GM08714 (cell line): Measurements from ENCODE around the gene GAD1.

Source experiments
- H3K4me3 ChIP-seq: fragments of 200-500 bp; sonication (Bioruptor generic); 2 replicates; pipeline ENCODE4 v1.5.1; 2014; ENCODE audit warnings: mild to moderate bottlenecking, low read length, inconsistent platforms
- ZNF274 ChIP-seq: IDR thresholded peaks from 2 replicates; pipeline ENCODE4 v1.6.1; 2012; ENCODE audit warnings: mild to moderate bottlenecking, low read depth, low read length

The GAD1 gene

DNA sequence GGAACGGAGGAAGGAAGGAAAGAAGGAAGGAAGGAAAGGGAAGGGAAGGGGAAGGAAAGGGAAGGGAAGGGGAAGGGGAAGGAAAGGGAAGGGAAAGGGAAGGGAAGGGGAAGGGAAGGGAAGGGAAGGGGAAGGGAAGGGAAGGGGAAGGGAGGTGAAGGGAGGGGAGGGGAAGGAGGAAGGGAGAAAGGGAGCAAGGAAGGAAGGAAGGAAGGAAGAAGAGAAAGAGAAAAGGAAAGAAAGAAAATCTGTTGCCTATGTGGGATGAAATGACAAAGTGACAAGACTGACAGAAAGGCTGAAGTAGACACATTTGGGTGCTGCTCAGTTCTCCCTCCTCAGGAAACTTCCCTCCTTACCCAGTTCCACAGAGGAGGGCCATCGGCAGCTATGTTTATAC is 66.1 kb downstream of the GAD1 start:
- H3K4me3 ChIP-seq: no peak overlapping the region
- no peak for TF ChIP-seq ZNF274

DNA sequence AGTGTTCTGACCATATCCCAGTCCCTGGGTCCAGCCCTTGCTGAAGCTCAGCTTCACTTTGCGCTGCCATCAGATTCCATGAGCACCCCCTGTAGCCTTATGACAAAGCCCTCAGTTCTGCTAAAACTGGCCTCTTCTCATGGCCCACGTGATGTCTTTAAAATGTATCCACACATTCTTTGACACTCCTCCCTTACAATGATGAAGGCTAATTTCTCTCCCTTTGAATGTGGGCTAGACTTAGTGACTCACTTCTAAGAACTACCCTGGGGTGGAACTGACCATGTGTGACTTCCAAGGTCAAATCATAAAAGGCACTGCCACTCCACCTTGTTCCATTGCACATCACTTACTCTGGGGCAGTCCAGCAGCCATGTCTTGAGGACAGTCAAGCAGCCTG is 67.0 kb downstream of the GAD1 start:
- no peak for TF ChIP-seq ZNF274
- H3K4me3 ChIP-seq: no peak overlapping the region

DNA sequence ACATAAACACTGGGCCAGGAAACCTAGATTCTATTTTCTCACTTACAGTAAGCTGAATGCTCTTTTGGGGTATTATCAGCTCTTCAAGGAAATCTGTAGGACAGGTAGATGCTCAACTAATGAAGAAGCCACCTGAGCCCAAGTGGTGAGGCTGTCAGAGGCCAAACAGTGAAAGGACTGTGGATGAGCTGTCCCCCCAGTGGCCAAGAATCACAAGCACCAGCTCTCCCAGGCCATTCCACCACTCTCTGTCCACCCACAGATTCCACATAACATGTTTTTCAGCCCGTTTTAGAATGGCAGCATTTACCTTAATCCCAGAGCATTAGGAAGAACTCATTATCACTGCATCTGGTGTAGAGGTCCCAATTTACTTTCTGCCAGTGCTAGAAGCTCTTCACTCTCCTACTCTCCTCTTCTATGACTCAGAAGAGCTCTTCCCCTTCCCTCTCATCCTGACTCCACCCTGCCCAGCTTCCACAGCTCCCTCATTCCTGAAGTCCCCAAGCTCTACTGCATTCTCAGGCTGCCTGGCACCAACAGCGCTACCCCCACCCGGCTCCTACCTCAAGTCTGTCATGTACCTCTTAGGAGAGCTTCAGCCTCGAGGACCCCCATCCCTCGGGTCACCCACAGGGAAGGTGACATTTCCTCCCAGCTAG is 68.6 kb downstream of the GAD1 start:
- no peak for TF ChIP-seq ZNF274
- no peak overlapping the region for H3K4me3 ChIP-seq

DNA sequence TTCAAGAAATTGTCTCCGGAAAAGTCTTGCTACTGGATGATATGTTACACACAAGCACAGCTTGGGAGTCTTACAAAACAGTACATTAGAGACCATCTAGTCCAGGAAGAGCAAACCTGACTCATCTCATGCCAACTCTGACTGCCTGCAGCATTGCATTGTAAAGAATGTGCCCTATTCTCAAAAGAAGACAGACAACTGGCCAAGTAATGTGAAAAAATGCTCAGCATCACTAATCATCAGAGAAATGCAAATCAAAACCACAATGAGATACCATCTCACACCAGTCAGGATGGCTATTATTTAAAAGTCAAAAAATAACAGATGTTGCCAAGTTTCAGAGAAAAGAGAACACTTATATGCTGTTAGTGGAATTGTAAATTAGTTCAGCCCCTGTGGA is 69.7 kb downstream of the GAD1 start:
- TF ChIP-seq ZNF274: no peak
- H3K4me3 ChIP-seq: no peak overlapping the region

DNA sequence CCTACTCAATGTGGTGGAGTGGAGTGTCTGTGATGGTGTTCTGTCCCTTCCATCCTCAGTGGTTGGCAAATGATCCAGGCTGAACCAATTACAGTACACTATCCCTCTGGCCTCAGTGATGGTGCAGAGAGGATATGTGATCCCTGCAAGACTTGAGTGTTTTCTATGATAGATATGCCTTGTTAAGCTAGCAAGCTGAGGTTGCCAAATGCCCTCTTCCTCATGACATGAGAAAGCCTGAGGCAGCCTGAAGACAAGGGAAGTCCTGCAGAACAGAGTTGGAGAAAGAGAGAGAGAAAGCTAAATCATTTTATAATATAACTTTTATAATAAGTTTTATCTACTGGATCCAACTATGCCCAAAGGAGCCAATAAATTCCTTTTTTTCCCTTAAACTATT is 70.8 kb downstream of the GAD1 start:
- H3K4me3 ChIP-seq: no peak overlapping the region
- no peak for TF ChIP-seq ZNF274

DNA sequence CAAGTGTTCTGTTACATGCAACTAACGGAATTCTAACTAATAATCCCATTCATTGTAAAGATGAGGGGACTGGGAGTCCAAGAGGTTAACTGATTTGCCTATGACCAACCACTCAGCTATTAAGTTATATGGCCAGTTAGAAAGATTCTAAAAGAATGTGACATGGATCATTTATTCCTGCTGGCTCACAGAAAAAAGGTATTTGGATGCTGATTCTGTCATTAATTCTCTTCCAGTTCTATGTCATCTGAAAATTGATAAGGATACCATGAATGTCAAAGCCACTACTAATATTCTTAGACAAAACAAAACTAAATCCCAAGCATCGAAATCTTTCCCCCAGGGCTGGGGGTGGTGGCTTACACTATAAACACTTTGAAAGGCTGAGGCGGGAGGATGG is 71.2 kb downstream of the GAD1 start:
- no peak for TF ChIP-seq ZNF274
- H3K4me3 ChIP-seq: no peak overlapping the region

DNA sequence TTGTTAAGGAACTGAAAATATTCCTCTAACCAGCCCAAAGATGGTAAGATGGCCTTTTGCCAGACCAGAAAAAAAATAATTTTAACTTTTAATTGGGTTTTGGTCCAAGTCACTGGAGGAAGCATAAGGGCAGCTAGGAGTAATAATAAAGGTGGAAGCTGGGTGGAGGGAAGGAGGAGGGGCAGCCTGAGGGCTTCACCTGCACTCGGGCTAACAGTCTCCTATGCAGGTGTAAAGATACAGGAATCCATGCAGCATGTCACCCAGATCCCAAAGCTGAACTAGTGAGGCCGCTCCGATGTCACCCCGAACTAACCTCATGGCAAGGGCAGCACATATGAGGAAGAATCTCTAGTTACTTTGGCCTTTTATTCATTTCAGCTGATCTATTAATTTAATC is 75.2 kb downstream of the GAD1 start:
- TF ChIP-seq ZNF274: no peak

DNA sequence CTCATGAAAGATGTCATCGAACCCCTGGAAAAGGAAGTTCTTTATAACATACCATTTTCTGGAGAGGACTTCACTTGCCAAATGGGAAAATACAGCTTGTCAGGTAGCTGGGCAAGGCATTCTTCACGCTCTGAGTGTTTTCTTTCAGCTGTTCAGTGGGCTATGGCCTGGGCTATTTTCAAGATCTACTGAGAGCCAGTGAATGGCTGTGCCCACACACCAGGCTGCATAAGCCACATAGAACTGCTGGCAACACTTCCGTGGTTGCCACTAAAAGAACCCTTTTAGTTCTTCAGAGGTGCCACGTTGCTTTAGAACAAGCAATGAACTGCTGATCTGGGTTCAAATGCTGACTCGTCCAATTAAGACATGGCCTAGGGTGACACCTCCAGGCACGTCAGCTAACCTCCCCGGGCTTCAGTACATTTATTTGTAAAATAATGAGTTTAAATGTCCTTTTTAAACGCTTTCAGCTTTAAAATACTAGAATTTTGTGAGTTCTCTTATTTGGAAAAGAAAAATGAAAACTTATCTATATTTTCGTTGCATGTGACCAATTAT is 75.8 kb downstream of the GAD1 start:
- no peak for TF ChIP-seq ZNF274
- no peak overlapping the region for H3K4me3 ChIP-seq

More for the DNA sequence above, 75.2 kb downstream of the GAD1 start:
- H3K4me3 ChIP-seq: no peak overlapping the region

DNA sequence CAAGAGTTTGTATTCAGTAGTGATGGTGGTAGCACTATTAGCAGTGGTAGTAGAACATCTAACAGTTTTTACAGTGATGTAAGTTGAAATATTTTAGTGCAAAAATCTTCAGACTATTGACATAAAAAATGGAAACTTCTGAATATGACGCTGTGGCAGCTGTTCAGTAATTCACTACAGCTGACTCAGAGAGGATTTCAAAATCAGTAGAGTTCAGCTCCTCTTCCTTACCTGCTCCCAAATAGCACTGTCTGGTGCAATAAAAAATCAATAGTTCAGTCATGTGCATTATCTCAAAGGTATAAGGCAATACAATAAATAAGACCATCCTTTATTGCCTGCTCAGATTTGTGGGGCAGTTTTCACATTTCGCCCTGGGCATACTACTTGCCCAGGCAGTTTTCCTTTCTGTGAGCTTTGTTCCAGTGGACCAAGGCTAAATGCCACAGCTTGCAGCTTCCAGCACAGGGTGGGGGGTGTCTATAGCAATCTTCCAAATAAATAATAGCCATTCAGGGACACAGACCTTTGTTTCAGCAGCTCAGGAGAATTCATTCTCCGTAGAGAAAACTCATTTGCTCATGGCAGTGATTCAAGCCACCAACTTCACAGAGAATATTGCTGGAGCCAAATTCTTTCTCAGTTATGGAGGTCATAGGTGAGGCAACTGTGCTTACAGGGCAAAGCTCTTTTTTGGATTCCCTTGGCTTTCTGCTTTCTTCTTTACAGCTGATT is 78.5 kb downstream of the GAD1 start:
- no peak overlapping the region for H3K4me3 ChIP-seq
- no peak for TF ChIP-seq ZNF274

DNA sequence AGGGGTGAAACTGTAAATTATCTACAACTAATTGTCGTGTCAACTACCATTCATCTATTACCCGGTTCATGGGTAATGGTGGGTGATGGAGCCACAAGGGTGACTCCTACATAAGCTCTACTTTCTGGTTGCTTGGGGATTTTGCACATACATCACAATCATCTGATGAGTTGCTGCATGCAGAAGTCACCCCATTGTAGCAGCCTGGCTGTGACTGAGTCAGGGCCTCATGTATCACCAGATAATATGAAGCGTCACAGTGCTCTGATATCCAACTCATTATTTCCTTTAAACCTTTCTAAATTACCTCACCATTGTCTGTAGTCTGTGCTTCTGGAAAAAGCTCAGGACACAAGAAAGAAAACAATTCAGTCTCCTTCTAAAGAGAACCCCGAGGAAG is 79.9 kb downstream of the GAD1 start:
- TF ChIP-seq ZNF274: no peak

DNA sequence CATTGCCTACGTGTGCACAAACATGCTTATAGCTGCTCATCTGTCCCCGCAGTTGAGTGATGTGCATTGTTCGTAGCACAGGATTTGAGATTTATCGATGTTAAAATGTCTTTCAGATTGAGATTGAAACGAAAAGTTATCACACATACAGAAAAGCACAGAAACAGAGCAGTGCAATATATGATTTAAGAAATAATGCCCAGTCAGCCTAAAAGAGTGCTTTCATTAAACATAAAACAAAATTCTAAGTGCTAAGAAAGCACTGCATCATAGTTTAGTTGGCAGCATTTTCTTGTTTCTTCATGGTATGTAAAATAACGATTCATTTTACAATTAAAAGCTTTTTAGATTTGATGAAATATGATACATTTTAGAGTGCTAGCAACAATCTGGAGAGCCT is 80.4 kb downstream of the GAD1 start:
- H3K4me3 ChIP-seq: no peak overlapping the region
- no peak for TF ChIP-seq ZNF274

More for the DNA sequence above, 79.9 kb downstream of the GAD1 start:
- no peak overlapping the region for H3K4me3 ChIP-seq

DNA sequence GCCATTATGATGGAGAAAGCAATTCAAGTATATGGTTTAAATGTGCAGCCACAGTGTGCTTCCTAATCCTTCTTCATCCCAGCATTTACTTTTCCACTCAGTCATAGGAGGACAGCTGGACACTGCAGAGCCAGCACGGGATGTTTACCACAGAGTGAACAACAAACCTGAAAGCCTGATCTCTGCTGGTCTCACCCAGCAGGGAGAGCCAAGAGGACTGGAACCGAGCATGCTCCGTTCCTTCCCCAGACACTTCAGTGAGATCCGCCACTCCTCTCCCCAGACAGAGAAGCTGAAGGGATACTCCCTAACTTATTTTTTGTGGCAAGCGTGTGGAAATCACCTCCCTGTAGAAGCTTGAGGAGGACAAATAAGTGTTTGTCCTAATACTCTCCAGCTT is 89.2 kb downstream of the GAD1 start:
- TF ChIP-seq ZNF274: no peak

More for the DNA sequence above, 89.2 kb downstream of the GAD1 start:
- H3K4me3 ChIP-seq: no peak overlapping the region
